C4-2B (cell line): Measurements from ENCODE around the gene WFDC8.

ENCODE experiments used
- ZFX ChIP-seq: fragments of 450-650 bp; IDR thresholded peaks from 2 replicates; pipeline ENCODE4 v1.6.1; 2017
- TF ChIP-seq, protein P1 (sequence below): fragments of 450-650 bp; conservative IDR thresholded peaks from 2 replicates; pipeline ENCODE4 v1.5.1; 2017; ENCODE audit warnings: mild to moderate bottlenecking

GRCh38 chr20:45515147-45515913 lies 63.8 kb downstream of the WFDC8 start, which contains the start of gene SPINT3:
- TF ChIP-seq, protein P1, sequence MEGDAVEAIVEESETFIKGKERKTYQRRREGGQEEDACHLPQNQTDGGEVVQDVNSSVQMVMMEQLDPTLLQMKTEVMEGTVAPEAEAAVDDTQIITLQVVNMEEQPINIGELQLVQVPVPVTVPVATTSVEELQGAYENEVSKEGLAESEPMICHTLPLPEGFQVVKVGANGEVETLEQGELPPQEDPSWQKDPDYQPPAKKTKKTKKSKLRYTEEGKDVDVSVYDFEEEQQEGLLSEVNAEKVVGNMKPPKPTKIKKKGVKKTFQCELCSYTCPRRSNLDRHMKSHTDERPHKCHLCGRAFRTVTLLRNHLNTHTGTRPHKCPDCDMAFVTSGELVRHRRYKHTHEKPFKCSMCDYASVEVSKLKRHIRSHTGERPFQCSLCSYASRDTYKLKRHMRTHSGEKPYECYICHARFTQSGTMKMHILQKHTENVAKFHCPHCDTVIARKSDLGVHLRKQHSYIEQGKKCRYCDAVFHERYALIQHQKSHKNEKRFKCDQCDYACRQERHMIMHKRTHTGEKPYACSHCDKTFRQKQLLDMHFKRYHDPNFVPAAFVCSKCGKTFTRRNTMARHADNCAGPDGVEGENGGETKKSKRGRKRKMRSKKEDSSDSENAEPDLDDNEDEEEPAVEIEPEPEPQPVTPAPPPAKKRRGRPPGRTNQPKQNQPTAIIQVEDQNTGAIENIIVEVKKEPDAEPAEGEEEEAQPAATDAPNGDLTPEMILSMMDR: no peak
- no peak for TF ChIP-seq ZFX
